HepG2 (cell line): Measurements from ENCODE around the gene PGC. TPM values are rescaled to one million over a fixed set of nuclear protein-coding genes. Genes with fewer than 3 reads are reported as not detected.

Experiments
- ARID3A ChIP-seq: IDR thresholded peaks from 2 replicates; pipeline ENCODE4 v1.6.1; 2012; ENCODE audit warnings: low read depth, low read length, improper control_type of control experiment
- BHLHE40 ChIP-seq: IDR thresholded peaks from 2 replicates; pipeline ENCODE4 v1.6.1; 2011; ENCODE audit warnings: low read length, improper control_type of control experiment
- HMGXB3 ChIP-seq: sonication (generic); formaldehyde crosslinking; IDR thresholded peaks from 2 replicates; pipeline ENCODE4 v1.4.0; 2020; ENCODE audit warnings: missing genetic modification reagents, borderline replicate concordance
- ISL2 ChIP-seq: sonication (generic); formaldehyde crosslinking; IDR thresholded peaks from 2 replicates; pipeline ENCODE4 v1.5.0; 2020; ENCODE audit warnings: missing genetic modification reagents
- PAX8 ChIP-seq: sonication (generic); formaldehyde crosslinking; IDR thresholded peaks from 2 replicates; pipeline ENCODE4 v1.8.0; 2022; ENCODE audit warnings: mild to moderate bottlenecking, missing genetic modification reagents, borderline replicate concordance
- RAD21 ChIP-seq: fragments of 450-650 bp; formaldehyde crosslinking; IDR thresholded peaks from 2 replicates; pipeline ENCODE4 v1.5.0; 2020; ENCODE audit warnings: mild to moderate bottlenecking
- ZBTB40 ChIP-seq, 2 experiments: fragments of 450-650 bp in 1 of 2; sonication (generic) in 1 of 2; formaldehyde crosslinking in 1 of 2; IDR thresholded peaks; 2 replicates each; pipeline versions ENCODE4 v1.6.1 to v1.8.0; 2016 to 2022; ENCODE audit warnings: antibody characterized with exemption in 1 of 2, mild to moderate bottlenecking in 1 of 2, missing genetic modification reagents in 1 of 2
- ZNF234 ChIP-seq: sonication (generic); formaldehyde crosslinking; conservative IDR thresholded peaks from 2 replicates; pipeline ENCODE4 v1.5.1; 2020; ENCODE audit warnings: mild to moderate bottlenecking, missing genetic modification reagents
- polyA plus RNA-seq, 8 experiments: library from polyadenylated mRNA; depleted of rRNA in 3 of 8; stranded (reverse) in 7 of 8; unstranded in 1 of 8; fragments of >200 nt; fragmentation: Illumina TruSeq in 4 of 8; extraction: Trizol in 4 of 8; gene quantifications; 2 replicates each; pipeline versions ENCODE4 v1.2.1 to v1.2.3, GENCODE V29; 2011 to 2016; ENCODE audit warnings: low read depth in 4 of 8, missing spikeins in 1 of 8, mixed read lengths in 1 of 8; ENCODE audit not compliant: insufficient read depth in 1 of 8
- total RNA-seq, 5 experiments: library from RNA; depleted of rRNA; stranded (reverse); fragments of >200 nt; fragmentation: Illumina TruSeq; extraction: Trizol; gene quantifications; 2 replicates each; pipeline ENCODE4 v1.2.3, GENCODE V29; 2016; ENCODE audit warnings: low read depth in 1 of 5
- TF ChIP-seq, protein P1 (sequence below): sonication (generic); formaldehyde crosslinking; IDR thresholded peaks from 2 replicates; pipeline ENCODE4 v1.5.0; 2020; ENCODE audit warnings: mild to moderate bottlenecking, missing genetic modification reagents

PGC gene
- total and polyA plus RNA-seq, 2 of the 13 experiments (the other 11 are each of a cell fraction or from before 2014, with no cell fraction given): 426 to 502 TPM

- TF ChIP-seq, protein P1, sequence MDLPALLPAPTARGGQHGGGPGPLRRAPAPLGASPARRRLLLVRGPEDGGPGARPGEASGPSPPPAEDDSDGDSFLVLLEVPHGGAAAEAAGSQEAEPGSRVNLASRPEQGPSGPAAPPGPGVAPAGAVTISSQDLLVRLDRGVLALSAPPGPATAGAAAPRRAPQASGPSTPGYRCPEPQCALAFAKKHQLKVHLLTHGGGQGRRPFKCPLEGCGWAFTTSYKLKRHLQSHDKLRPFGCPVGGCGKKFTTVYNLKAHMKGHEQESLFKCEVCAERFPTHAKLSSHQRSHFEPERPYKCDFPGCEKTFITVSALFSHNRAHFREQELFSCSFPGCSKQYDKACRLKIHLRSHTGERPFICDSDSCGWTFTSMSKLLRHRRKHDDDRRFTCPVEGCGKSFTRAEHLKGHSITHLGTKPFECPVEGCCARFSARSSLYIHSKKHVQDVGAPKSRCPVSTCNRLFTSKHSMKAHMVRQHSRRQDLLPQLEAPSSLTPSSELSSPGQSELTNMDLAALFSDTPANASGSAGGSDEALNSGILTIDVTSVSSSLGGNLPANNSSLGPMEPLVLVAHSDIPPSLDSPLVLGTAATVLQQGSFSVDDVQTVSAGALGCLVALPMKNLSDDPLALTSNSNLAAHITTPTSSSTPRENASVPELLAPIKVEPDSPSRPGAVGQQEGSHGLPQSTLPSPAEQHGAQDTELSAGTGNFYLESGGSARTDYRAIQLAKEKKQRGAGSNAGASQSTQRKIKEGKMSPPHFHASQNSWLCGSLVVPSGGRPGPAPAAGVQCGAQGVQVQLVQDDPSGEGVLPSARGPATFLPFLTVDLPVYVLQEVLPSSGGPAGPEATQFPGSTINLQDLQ: 0 out of 2 replicates have a peak, but pooled peaks have one; percentile 64
- TF ChIP-seq ZNF234 (CRISPR knock-in tag): peak; percentile 92
- no peak for TF ChIP-seq ARID3A
- peak; percentile 100 for TF ChIP-seq RAD21 (CRISPR knock-in tag)
- no peak for TF ChIP-seq ZBTB40 (IDR thresholded peaks at IDR 0.05)
- TF ChIP-seq ZBTB40 (CRISPR knock-in tag; IDR thresholded peaks at IDR 0.05): peak; percentile 65; the same call in 1 of the 2 replicates
- peak; percentile 64 for TF ChIP-seq BHLHE40
- TF ChIP-seq ISL2 (CRISPR knock-in tag): peak; percentile 57; the same call in 1 of the 2 replicates
- no peak for TF ChIP-seq HMGXB3
- 0 out of 2 replicates have a peak, but pooled peaks have one; percentile 41 for TF ChIP-seq PAX8 (CRISPR knock-in tag)
Measured at GRCh38 chr6:41779788-41780550, 32.8 kb upstream of the PGC start, which contains the start of gene FRS3 (continued).
